ENCODE measurements around the gene ZDHHC14. TPM values are rescaled to one million over a fixed set of nuclear protein-coding genes. Genes with fewer than 3 reads are reported as not detected.

The ZDHHC14 gene
- polyA plus RNA-seq, 2 of the 4 experiments (the other 2 are of a cell fraction): 2.2 to 2.8 TPM

- ATAC-seq (no peak), FAIRE-seq (no peak), DNase-seq (ENCODE audit: low read depth in 1 of 2, low spot score in 1 of 2) (no peak)
- peaks cover 12% of the 10 kb centered on the region; the same call in 2 of the 3 replicates for H3K4me1 ChIP-seq
- no peak overlapping the region for H3K4me2 ChIP-seq
- CTCF ChIA-PET: no interaction called here
- no peak for TF ChIP-seq NR3C1 (IDR thresholded peaks at IDR 0.05)
- no peak for TF ChIP-seq EHF (CRISPR knock-in tag; IDR thresholded peaks at IDR 0.05)
- TF ChIP-seq EP300 (IDR thresholded peaks at IDR 0.05): no peak
- TF ChIP-seq PBX3 (IDR thresholded peaks at IDR 0.05): no peak
- no peak for TF ChIP-seq BHLHE40 (IDR thresholded peaks at IDR 0.05; ENCODE audit: low read depth, low read length)
- TF ChIP-seq FOXS1 (CRISPR knock-in tag; IDR thresholded peaks at IDR 0.05): no peak
- no peak for TF ChIP-seq JUN (IDR thresholded peaks at IDR 0.05)
- TF ChIP-seq USF2 (IDR thresholded peaks at IDR 0.05): no peak
- TF ChIP-seq MAX (IDR thresholded peaks at IDR 0.05): no peak
- no peak for TF ChIP-seq POLR2AphosphoS2 (conservative IDR thresholded peaks at IDR 0.05; ENCODE audit: low read length)
- TF ChIP-seq RAD21 (conservative IDR thresholded peaks at IDR 0.05 in 1 of 2, IDR thresholded peaks at IDR 0.05 in 1 of 2): no peak
- no peak for TF ChIP-seq ATOH8 (CRISPR knock-in tag; IDR thresholded peaks at IDR 0.05; ENCODE audit: low read depth)
- TF ChIP-seq REST (IDR thresholded peaks at IDR 0.05): no peak
- TF ChIP-seq MAFK (IDR thresholded peaks at IDR 0.05; ENCODE audit: partially characterized antibody): no peak
- no peak for TF ChIP-seq ZFP36 (IDR thresholded peaks at IDR 0.05; ENCODE audit: borderline replicate concordance, partially characterized antibody)
- no peak for TF ChIP-seq HOXB5 (CRISPR knock-in tag; IDR thresholded peaks at IDR 0.05)
- TF ChIP-seq JUNB (IDR thresholded peaks at IDR 0.05): no peak
- TF ChIP-seq ZNF302 (CRISPR knock-in tag; IDR thresholded peaks at IDR 0.05): no peak
- H3K4me3 ChIP-seq: no peak overlapping the region
- 76% methylated on average over 1 of the region's 3 CpGs for WGBS (ENCODE audit: missing lambda C conversion rate)
- POLR2A ChIA-PET: no interaction called here
- H3K9me3 ChIP-seq: no peaks in the 10 kb centered on the region
- no peak overlapping the region for H3K27ac ChIP-seq
These were observed 151.0 kb downstream of the ZDHHC14 start for GRCh38 chr6:157531986-157532365.

- Histone ChIP-seq H3K4me1 (peaks cover 12% of the 10 kb centered on the region; the same call in 2 of the 3 replicates), H3K27ac (no peak overlapping the region), H3K9me3 (no peaks in the 10 kb centered on the region), H3K4me3 (no peak overlapping the region), H3K4me2 (no peak overlapping the region)
- ATAC-seq (no peak), DNase-seq (ENCODE audit: low read depth in 1 of 2, low spot score in 1 of 2) (no peak), FAIRE-seq (no peak)
- POLR2A ChIA-PET: no interaction called here
- CTCF ChIA-PET: no interaction called here
- TF ChIP-seq TFCP2L1 (CRISPR knock-in tag; IDR thresholded peaks at IDR 0.05) (no peak), HMGXB4 (CRISPR knock-in tag; IDR thresholded peaks at IDR 0.05; ENCODE audit: borderline replicate concordance) (no peak), TP53 (CRISPR knock-in tag; IDR thresholded peaks at IDR 0.05) (no peak), FOSL2 (IDR thresholded peaks at IDR 0.05) (no peak), FOSL2 (CRISPR knock-in tag; IDR thresholded peaks at IDR 0.05) (no peak)
- WGBS (ENCODE audit: missing lambda C conversion rate): 75% methylated on average over 9 of the region's 9 CpGs
These were observed 152.3 kb downstream of the ZDHHC14 start for GRCh38 chr6:157533048-157533871.

Measured in A549 (cell line).